Femur (tissue), 1 donor: Measurements from ENCODE around the gene SMG6.
"Not testable (repeated sequence)": the region's sequence is repeated elsewhere in the genome, so short reads cannot be mapped to it uniquely, and the experiment has no call there.

Source experiments
- DNase-seq: peaks from one replicate; pipeline ENCODE4 v3.0.0-alpha.2; 2017

The SMG6 gene

GRCh38 chr17:2302778-2303203 lies 794 bp downstream of the SMG6 start:
- DNase-seq: no peak

GRCh38 chr17:2299756-2300155 lies 3.8 kb downstream of the SMG6 start:
- no peak for DNase-seq

GRCh38 chr17:2299136-2299535 lies 4.4 kb downstream of the SMG6 start:
- no peak for DNase-seq

- DNase-seq: no peak
Measured at GRCh38 chr17:2297023-2297422, 6.6 kb downstream of the SMG6 start.

GRCh38 chr17:2295575-2295974 lies 8.0 kb downstream of the SMG6 start:
- no peak for DNase-seq

GRCh38 chr17:2292100-2292499 lies 11.5 kb downstream of the SMG6 start:
- no peak for DNase-seq

- DNase-seq: no peak
Measured at GRCh38 chr17:2289878-2290478, 13.6 kb downstream of the SMG6 start.

- DNase-seq: no peak
Measured at GRCh38 chr17:2283302-2283701, 20.3 kb downstream of the SMG6 start.

GRCh38 chr17:2282297-2282873 lies 21.2 kb downstream of the SMG6 start:
- no peak for DNase-seq

- DNase-seq: no peak
Measured at GRCh38 chr17:2279707-2280106, 23.9 kb downstream of the SMG6 start.

- DNase-seq: no peak
Measured at GRCh38 chr17:2277429-2278170, 26.0 kb downstream of the SMG6 start.

GRCh38 chr17:2275722-2276121 lies 27.9 kb downstream of the SMG6 start:
- no peak for DNase-seq

GRCh38 chr17:2274414-2274813 lies 29.2 kb downstream of the SMG6 start:
- no peak for DNase-seq

- no peak for DNase-seq
Measured at GRCh38 chr17:2271985-2272702, 31.4 kb downstream of the SMG6 start.

- no peak for DNase-seq
Measured at GRCh38 chr17:2267354-2267753, 36.2 kb downstream of the SMG6 start.

GRCh38 chr17:2266865-2267228 lies 36.7 kb downstream of the SMG6 start:
- DNase-seq: no peak

- no peak for DNase-seq
Measured at GRCh38 chr17:2266045-2266864, 37.3 kb downstream of the SMG6 start.

- DNase-seq: not testable (repeated sequence)
Measured at GRCh38 chr17:2265166-2265565, 38.4 kb downstream of the SMG6 start.

GRCh38 chr17:2264067-2264860 lies 39.3 kb downstream of the SMG6 start:
- peak; percentile 38 for DNase-seq

- DNase-seq: no peak
Measured at GRCh38 chr17:2263183-2264066, 40.2 kb downstream of the SMG6 start.

GRCh38 chr17:2262135-2262587 lies 41.4 kb downstream of the SMG6 start:
- no peak for DNase-seq
